Mononuclear cell (primary cell): ENCODE measurements around the gene VCAM1. TPM values are rescaled to one million over a fixed set of nuclear protein-coding genes. Genes with fewer than 3 reads are reported as not detected.

Experiments
- H3K27me3 ChIP-seq: 2 replicates; pipeline ENCODE4 v1.6.0; 2011; ENCODE audit warnings: low read length, control low read depth; ENCODE audit not compliant: insufficient read depth
- H3K4me1 ChIP-seq: 2 replicates; pipeline ENCODE4 v1.5.1; 2011; ENCODE audit warnings: mild to moderate bottlenecking, low read length, control low read depth; ENCODE audit not compliant: insufficient read depth
- H3K4me3 ChIP-seq: 2 replicates; pipeline ENCODE4 v1.5.1; 2011; ENCODE audit warnings: mild to moderate bottlenecking, low read length, moderate library complexity
- H3K9me3 ChIP-seq: 2 replicates; pipeline ENCODE4 v1.5.1; 2011; ENCODE audit warnings: low read depth, mild to moderate bottlenecking, control low read depth, low read length
- total RNA-seq: library from RNA; depleted of rRNA; stranded (reverse); fragments of >200 nt; gene quantifications from one replicate; pipeline ENCODE4 v1.2.3, GENCODE V29; 2012

Gene VCAM1
- total RNA-seq, 1 donor, result 0.42 TPM

DNA sequence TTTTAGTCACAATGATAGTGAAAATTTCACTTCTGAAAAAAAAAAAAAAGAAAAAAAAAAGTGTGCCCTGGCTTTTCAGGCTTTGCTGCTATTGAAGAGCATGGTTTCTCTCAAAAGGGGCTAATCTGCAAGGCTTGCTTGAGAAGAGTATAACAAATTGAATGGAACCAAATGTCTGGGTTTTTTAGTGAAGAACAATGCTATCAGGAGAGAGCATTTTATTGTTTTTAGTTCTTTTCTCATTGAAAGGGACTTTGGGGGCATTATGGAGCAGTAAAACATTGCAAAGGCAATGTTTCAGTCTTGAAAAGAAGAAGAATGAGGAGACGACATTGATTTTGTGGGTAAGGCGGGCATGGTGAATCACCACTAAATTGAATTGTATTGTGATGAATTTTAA is 28.2 kb downstream of the VCAM1 start:
- Histone ChIP-seq H3K4me1 (no peaks in the 10 kb centered on the region), H3K27me3 (no peaks in the 10 kb centered on the region), H3K9me3 (no peaks in the 10 kb centered on the region), H3K4me3 (no peak overlapping the region)

DNA sequence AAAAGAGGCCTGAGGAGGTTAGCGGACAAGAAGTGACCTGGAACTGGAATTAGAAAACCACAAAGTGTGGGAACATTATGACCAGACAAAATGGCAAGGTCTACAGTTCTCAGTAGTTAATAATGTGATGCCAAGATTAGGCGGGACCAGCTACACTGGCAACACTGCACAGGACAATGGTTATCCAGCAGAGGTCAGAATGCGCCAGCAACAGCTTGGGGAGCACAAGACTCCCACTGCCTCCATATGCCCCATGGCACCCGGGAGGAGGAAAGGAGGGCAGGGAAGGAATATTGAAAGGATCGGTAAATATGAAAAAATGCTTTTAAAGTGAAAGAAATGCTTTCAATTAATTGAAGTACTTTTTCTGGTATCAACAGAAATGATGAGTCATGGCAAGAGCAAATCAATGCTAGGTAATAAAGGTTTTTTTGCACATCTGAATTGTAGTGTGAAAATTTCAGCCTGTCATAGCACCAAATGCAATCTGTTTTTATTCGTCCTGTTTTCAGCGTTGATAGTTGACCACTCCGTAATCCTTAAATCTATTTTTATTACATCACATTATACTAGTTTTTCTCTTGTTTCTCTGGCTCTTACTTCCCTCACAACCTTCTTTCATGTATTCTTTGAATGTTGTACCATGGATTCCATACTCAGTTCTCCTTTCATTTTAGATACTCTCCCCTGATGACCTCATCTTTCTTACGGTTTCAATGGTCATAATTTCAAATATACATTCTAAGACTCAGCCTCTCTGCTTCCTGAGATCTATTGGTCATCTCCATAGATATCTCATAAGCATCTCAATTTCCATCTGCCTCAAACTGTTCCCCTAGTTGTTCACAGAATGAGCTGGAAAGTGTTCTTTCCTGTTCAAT is 30.7 kb downstream of the VCAM1 start:
- Histone ChIP-seq H3K4me1 (no peaks in the 10 kb centered on the region), H3K9me3 (no peaks in the 10 kb centered on the region), H3K27me3 (no peaks in the 10 kb centered on the region), H3K4me3 (no peak overlapping the region)

DNA sequence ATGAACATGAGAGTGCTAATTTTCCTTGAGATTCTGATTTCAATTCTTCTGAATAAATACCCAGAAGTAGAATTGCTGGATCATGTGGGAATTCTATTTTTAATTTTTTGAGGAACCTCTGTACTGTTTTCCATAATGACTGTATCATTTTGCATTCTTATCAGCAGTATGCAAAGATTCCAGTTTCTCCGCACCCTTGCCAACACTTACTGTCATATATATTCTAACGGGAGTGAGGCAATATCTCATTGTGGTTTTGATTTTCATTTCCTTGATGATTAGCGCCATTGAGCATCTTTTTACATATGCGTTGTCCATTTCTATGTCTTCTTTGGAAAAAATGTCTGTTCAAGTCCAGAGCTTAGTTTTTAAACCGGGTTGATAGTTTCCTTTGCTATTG is 33.2 kb downstream of the VCAM1 start:
- no peak overlapping the region for H3K4me3 ChIP-seq
- H3K27me3 ChIP-seq, result no peaks in the 10 kb centered on the region
- no peaks in the 10 kb centered on the region for H3K4me1 ChIP-seq
- no peaks in the 10 kb centered on the region for H3K9me3 ChIP-seq

DNA sequence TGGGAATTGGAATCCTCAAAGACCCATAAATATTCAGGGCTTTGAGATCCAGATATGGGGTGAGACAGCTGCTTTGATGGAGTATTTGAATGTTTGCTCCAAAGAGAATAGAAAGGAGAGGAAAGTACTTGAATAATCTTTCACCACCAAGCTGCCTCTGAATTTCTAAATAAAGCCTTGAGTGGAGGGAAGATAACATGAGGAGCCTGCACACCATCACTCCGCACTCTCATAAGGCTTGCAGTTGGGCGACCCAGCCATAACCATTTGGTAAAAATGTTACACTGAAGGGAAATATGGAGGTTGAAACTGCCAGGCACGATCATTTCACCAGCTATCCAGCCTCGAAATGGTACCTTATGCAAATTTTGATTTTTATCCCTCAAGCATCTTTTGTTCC is 38.4 kb downstream of the VCAM1 start:
- Histone ChIP-seq H3K4me3 (no peak overlapping the region), H3K9me3 (no peaks in the 10 kb centered on the region), H3K27me3 (peaks cover 6% of the 10 kb centered on the region), H3K4me1 (no peaks in the 10 kb centered on the region)

DNA sequence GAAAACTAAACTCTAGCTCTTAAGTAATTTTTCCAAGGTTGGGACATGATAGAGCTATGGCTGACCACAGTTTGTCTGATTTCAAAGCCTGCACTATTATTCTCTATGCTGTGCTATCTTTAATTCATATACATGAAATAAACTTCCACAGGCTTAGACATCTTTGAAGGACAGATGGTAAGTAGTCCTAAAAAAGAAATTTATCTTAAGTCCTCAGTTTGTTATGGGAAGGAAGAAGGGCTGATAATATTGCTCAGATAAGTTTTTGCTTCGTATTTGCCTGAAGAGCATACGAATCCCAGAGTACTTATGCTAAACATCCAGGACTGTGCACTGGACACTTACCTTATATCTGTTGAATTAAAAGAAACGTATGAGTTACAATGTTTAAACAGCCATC is 39.6 kb downstream of the VCAM1 start:
- Histone ChIP-seq H3K4me1 (no peaks in the 10 kb centered on the region), H3K9me3 (no peaks in the 10 kb centered on the region), H3K4me3 (no peak overlapping the region), H3K27me3 (peaks cover 6% of the 10 kb centered on the region)

DNA sequence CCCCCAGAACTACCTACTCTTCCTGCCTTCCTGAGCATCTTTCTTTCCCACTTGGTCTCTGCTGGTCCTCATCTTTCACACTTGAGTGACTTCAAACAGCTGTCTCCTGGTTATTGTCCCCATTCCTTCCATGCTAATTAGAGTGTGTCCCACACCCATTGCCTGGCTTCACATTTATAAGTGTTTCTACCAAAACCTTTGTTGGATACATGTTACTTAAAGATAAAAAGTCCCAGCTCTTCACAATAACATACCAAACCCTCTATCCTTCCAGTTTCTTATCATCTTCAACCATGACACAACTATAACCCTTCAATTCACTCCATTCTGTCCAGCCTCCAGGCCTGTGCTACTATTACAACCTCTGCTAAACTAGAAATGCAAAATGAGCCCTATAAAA is 41.0 kb downstream of the VCAM1 start:
- Histone ChIP-seq H3K4me3 (no peak overlapping the region), H3K4me1 (no peaks in the 10 kb centered on the region), H3K27me3 (peaks cover 6% of the 10 kb centered on the region), H3K9me3 (no peaks in the 10 kb centered on the region)

DNA sequence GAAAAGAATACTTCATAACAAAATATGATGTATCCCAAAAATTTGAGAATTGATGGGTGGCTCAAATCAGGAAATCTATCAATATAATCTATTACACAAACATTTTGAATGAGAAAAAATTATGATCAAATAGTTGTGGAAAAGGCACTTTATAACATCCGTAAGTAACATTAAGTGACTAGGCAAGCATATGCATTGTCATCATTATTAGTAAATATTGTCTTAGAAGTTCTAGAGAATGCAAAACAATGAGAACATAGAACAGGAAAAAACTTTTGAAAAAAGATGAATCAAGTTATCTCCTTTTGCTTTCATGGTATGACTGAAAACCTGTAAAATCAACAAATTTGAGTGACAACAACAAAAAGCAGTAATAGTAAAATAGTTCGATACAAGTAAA is 42.9 kb downstream of the VCAM1 start:
- Histone ChIP-seq H3K27me3 (peaks cover 6% of the 10 kb centered on the region), H3K4me3 (no peak overlapping the region), H3K9me3 (no peaks in the 10 kb centered on the region), H3K4me1 (no peaks in the 10 kb centered on the region)

DNA sequence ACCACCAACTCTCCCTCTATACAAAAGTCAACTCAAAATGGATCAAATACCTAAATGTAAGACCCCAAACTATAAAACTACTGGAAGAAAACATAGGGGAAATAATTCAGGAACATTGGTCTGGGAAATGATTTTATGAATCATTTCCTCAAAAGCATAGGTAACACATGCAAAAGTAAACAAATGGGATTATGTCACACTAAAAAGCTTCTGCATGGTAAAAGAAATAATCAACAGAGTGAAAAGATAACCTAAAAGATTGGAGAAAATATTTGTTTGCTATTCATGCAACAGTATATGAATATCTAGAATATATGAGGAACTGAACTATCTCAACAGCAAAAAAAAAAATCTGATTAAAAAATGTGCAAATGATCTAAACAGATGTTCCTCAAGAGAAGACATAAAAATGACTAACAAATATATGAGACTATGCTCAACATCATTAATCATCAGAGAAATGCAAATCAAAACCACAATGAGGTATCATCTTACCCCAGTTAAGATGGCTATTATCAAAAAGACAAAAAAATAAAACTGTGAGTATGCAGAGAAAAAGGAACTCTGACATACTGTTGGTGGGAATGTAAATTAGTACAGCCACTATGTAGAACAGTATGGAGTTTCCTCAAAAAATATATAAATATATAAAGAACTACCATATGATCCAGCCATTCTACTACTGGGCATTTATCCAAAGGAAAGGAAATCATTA is 47.8 kb downstream of the VCAM1 start:
- no peaks in the 10 kb centered on the region for H3K9me3 ChIP-seq
- no peaks in the 10 kb centered on the region for H3K27me3 ChIP-seq
- H3K4me3 ChIP-seq, result no peak overlapping the region
- no peaks in the 10 kb centered on the region for H3K4me1 ChIP-seq

DNA sequence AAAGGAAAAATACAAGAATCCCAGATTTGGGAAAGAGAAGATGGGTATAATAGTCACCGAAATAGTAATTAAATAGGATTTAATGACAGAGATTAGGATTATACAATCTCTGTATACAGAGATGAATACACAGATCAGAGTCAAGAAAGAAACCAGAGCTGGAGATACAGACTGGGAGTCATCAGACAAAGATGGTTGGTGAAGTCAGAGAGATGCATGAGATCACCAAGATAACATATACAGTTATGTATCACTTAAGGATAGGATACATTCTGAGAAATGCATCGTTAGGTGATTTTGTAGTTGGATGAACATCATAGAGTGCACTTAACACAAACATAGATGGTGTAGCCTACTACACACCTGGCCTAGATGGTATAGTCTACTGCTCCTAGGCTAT is 49.8 kb downstream of the VCAM1 start:
- H3K4me3 ChIP-seq, result no peak overlapping the region
- no peaks in the 10 kb centered on the region for H3K4me1 ChIP-seq
- H3K9me3 ChIP-seq, result no peaks in the 10 kb centered on the region
- no peaks in the 10 kb centered on the region for H3K27me3 ChIP-seq

DNA sequence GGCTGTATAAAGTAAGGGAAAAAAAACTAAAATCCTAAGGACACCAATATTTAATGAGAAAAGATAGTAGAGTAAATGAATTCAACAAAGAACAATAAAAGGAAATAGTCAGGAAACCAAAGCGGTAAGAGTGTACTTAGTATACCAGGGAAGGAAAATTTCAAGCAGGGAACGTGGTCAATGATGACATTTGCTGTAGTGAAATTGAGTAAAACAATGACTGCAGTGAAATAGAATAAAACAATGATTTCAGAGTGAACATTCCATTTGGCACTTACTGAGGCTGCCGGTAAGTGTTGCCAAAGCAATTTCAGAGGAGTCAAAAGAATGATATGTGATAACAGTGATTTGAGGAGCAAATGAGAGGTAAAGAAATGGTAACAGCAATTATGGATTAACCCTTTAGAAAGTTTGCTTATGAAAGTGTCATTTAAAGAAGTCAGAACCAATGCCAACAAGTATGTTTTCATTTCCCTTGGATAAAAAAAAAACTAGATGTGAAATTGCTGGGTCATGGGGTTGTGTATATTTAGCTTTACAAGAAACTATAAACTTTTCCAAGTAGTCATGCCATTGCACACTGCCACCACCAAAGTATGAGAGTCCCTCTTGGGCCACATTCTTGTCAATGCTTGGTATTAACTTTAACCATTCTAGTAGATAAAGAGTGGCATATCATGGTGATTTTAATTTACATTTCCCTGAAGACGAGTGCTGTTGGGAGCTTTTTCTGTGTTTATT is 50.5 kb downstream of the VCAM1 start:
- Histone ChIP-seq H3K4me1 (no peaks in the 10 kb centered on the region), H3K9me3 (no peaks in the 10 kb centered on the region), H3K4me3 (no peak overlapping the region), H3K27me3 (no peaks in the 10 kb centered on the region)

DNA sequence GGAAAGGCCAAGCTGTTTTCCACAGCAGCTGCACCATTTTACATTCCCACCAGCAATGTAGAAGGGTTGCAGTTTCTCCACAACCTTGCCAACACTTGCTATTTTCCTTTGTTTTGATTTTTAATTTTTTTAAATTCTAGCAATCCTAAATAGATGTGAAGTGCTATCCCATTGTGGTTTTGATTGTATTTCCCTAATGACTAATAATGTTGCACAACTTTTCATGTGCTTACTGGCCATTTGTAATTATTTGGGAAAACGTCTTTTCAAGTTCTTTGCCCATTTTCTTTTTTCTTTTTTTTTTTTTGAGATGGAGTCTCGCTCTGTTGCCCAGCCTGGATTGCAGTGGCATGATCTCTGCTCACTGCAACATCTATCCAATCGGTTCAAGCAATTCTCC is 53.9 kb downstream of the VCAM1 start:
- Histone ChIP-seq H3K4me1 (no peaks in the 10 kb centered on the region), H3K4me3 (no peak overlapping the region), H3K27me3 (no peaks in the 10 kb centered on the region), H3K9me3 (no peaks in the 10 kb centered on the region)

DNA sequence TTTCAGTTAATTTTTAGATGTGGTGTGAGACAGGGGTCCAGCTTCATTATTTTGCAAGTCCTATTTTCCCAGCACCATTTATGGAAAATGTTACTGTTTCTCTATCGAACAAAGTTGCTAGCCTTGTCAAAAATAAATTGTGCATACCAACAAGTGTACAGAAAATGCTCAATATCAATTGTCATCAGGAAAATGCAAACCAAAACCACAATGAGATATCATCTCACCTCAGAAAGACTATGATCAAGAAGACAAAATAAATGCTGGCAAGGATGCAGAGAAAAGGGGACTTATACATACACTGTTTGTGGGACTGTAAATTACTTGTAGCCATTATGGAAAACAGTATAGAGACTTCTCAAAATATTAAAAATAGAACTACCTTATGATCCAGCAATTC is 54.8 kb downstream of the VCAM1 start:
- Histone ChIP-seq H3K4me1 (no peaks in the 10 kb centered on the region), H3K27me3 (no peaks in the 10 kb centered on the region), H3K4me3 (no peak overlapping the region), H3K9me3 (no peaks in the 10 kb centered on the region)

DNA sequence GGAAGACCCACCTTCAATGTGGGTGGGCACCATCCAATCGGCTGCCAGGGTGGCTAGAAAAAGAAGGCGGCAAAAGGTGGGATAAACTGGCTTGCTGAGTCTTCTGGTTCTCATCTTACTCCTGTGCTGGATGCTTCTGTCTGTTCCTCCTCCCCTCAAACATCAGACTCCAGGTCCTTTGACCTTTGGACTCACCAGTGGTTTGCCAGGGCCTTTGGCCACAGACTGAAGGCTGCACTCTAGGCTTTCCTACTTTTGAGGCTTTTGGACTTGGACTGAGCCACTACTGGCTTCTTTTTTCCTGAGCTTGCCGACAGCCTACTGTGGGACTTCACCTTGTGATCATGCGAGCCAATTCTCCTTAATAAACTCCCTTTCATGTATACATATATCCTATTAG is 55.9 kb downstream of the VCAM1 start:
- Histone ChIP-seq H3K4me1 (no peaks in the 10 kb centered on the region), H3K4me3 (no peak overlapping the region), H3K9me3 (no peaks in the 10 kb centered on the region), H3K27me3 (no peaks in the 10 kb centered on the region)

DNA sequence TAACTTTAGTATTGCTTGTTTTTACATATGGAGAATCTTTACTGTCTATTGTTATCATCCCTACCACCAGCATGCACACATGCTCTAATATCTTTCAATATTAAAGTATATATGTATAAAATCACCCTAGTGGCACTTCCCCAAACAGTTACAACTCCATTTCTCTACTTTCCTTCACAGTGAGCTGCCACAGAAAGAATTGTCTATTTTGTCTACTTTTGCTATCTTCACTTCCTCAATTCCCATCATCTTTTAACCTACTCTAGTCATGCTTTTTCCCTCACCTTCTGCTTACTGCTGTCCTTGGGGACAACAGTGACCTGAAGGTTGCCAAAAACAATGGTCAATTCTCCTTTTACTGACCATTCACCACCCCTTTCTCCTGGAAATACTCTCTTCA is 59.2 kb downstream of the VCAM1 start:
- H3K4me3 ChIP-seq, result no peak overlapping the region
- no peaks in the 10 kb centered on the region for H3K9me3 ChIP-seq
- H3K27me3 ChIP-seq, result no peaks in the 10 kb centered on the region
- no peaks in the 10 kb centered on the region for H3K4me1 ChIP-seq

DNA sequence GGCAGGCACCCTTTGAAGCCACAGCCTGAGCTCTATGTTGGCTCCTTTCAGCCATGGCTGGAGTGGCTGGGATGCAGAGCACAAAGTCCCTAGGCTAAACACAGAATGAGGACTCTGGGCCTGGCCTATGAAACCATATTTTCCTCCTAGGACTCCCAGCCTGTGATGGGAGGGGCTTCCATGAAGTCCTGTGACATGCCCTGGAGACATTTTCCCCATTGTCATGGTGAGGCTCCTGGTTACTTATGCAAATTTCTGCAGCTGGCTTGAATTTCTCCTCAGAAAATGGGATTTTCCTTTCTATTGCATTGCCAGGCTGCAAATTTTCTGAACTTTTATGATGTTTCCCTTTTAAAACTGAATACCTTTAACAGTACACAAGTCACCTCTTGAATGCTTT is 61.3 kb downstream of the VCAM1 start:
- Histone ChIP-seq H3K4me3 (no peak overlapping the region), H3K9me3 (no peaks in the 10 kb centered on the region), H3K4me1 (no peaks in the 10 kb centered on the region), H3K27me3 (no peaks in the 10 kb centered on the region)
